Activated CD8-positive, alpha-beta memory T cell treated with anti-CD3 and anti-CD28 coated beads, Interleukin-2, amount 50 U/mL, for 24 hours (primary cell): ENCODE measurements around the gene HMGN2.
A peak's percentile ranks its signal among the peaks of the same experiment; 100 is the strongest.

Experiments
- DNase-seq: peaks from one replicate; pipeline ENCODE4 v3.0.0-alpha.2; 2020; ENCODE audit errors: extremely low read depth

The HMGN2 gene

GRCh38 chr1:26472320-26472900 lies at the start of gene HMGN2:
TSS of gene HMGN2 (plus strand) at chr1:26472440. CDS start at chr1:26472613, 173 bp downstream.
- peak; percentile 80 for DNase-seq

DNA sequence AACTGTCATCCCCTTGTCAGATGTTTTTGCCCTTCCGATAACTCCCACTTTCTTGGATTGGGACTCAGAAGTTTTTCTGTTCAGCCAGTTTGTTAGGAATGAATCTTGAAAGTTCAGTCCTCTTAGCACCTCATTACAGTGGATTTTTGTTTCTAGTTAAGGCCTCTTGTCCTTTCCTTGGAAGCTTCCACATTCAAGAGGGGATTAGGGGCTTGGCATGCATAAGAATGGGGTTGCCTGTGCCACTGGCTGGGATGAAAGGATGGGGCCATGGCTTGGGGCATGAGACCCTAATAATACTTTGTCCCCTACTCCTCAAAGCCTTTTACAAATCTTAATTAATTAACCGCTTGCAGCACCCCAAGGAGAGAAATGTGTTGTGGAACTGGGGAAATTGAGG lies 42.5 kb upstream of the HMGN2 start:
- DNase-seq: no peak

GRCh38 chr1:26431979-26432695 lies 40.1 kb upstream of the HMGN2 start, which contains the start of gene DHDDS:
TSS of gene DHDDS (plus strand) at chr1:26432321. CDS start at chr1:26432946, 625 bp downstream.
- DNase-seq: peak; percentile 95

- no peak for DNase-seq
These were observed 39.4 kb upstream of the HMGN2 start for GRCh38 chr1:26432793-26433192.

- DNase-seq: no peak
These were observed 38.0 kb upstream of the HMGN2 start for GRCh38 chr1:26434161-26434752.

- DNase-seq: no peak
These were observed 34.2 kb upstream of the HMGN2 start for GRCh38 chr1:26438041-26438440.

DNA sequence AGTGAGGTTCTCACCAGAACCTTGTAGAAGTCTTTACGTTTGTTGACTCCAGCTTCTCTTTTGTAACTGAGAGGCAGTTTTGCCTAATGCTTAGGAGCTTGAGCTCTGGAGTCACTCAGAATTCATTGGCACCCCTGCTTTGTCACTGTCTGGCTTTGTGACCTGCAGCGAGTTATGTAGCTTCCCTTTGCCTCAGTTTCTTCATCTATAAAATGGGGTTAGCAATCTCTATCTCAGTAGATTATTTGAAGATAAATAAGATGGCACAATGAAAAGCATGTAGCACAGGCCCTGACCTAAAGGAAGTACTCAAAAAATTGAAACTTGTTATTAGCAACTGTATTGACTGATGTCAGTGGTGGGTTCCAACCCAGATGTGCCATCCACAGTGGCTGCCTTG lies 32.0 kb upstream of the HMGN2 start:
- no peak for DNase-seq

- DNase-seq: no peak
These were observed 22.4 kb upstream of the HMGN2 start for GRCh38 chr1:26449868-26450267.

- DNase-seq: no peak
These were observed 21.3 kb upstream of the HMGN2 start for GRCh38 chr1:26450908-26451307.

DNA sequence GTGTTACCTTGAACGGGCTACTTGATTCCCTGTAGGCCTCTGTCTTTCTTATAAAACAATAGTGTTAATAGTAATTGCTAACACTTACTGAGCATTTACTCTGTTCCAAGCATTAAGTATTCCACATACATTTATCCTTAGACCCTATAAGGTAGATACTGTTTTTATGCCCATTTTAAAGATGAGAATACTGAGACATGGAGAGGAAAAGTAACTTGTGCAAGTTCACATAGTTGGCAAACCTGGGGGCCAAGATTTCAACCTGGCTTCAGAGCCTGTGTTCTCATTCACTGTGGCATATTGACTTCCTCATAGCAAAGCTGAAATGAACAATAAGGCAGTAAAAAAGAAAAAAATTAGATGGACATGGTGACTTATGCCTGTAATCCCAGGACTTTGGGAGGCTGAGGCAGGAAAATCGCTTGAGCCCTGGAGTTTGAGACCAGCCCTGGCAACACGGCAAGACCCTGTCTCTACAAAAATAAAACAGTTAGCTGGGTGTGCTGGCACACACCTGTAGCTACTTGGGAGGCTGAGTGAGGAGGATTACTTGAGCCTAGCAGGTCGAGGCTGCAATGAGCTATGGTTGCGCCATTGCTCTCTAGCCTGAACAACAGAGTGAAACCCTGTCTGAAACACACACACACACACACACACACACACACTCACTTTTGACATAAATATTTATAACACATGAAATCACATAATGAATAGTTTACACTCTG lies 19.6 kb upstream of the HMGN2 start:
- no peak for DNase-seq

DNA sequence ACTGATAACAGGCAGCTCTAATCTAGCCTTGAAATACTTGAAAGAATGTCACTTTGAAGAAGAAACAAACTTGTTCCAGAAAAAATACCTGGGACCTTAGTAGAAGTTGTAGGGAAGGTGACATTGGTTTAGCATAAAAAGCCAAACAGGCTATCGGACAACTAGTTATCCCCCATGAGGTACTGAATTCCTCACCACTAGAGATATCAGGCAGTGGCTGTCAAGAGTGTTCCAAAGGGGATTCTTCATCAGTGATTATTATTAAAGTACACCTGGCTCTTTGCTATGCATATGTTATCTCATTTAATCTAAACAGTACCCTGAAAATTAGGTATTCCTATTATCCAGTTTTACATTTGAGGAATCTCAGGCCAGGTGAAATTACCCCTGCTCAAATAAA lies 13.1 kb upstream of the HMGN2 start:
- DNase-seq: no peak

DNA sequence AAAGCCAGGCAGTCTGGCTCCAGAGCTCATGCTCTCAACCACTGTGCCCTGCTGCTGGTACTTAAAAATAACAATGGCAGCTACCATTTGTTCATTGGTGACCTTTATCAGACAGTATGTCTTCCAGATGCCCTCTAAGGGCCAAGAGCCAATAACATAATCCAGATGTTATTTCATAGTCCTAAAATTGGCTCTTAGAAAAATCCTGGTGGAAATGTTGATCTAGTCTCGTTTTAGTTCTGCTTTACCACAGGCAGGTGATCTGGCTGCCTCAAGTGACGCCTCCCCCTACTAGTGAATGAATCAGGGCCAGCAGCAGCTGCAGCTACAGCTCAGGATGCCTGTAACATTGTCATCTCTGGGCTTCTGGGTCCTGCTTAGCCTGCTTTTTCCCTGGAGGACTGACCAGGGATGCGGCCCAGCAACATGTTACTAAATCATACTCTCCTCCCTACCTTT lies 12.6 kb upstream of the HMGN2 start:
- no peak for DNase-seq

DNA sequence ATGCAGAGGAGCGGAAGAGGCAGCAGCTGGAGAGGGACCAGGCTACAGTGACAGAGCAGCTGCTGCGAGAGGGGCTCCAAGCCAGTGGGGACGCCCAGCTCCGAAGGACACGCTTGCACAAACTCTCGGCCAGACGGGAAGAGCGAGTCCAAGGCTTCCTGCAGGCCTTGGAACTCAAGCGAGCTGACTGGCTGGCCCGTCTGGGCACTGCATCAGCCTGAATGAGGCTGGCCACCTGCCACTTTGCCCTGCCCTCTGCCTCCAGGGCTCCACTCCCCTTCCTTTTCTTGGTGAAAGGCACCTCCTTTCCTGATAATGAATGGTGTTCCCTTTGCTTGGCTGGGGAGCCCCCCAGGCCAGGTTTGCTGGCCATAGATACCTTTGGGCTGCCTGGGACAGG lies 3.3 kb upstream of the HMGN2 start:
- no peak for DNase-seq

GRCh38 chr1:26469558-26469957 lies 2.7 kb upstream of the HMGN2 start:
- DNase-seq: no peak

- no peak for DNase-seq
These were observed 1.3 kb upstream of the HMGN2 start for GRCh38 chr1:26470878-26471497.

GRCh38 chr1:26471498-26472319 lies 531 bp upstream of the HMGN2 start:
- DNase-seq: no peak

- DNase-seq: peak; percentile 86
These were observed 933 bp downstream of the HMGN2 start for GRCh38 chr1:26472901-26473845.

- DNase-seq: no peak
These were observed 2.6 kb downstream of the HMGN2 start for GRCh38 chr1:26474818-26475217.

DNA sequence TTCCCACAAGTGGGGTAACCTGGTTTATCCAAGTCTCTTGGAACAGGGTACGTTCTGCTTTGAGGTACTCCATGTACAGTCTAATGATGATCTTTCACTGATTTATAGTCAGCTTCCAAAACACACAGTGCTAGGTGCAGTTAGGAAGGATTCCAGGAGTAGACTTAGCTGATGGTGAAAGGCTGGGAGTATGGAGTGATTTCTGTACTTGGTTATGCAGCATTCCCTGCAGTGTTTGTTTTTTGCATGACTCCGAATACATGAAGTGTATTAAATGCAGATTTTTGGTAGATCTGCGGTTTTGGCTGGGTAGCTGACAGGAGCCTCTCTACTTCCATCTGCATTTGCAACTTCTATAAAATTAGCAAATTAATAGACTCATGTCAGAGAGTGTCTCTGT lies 3.7 kb downstream of the HMGN2 start:
- no peak for DNase-seq

GRCh38 chr1:26476958-26477357 lies 4.7 kb downstream of the HMGN2 start:
- no peak for DNase-seq
